ENCODE results near the gene ATP2B1.

Gene ATP2B1

DNA sequence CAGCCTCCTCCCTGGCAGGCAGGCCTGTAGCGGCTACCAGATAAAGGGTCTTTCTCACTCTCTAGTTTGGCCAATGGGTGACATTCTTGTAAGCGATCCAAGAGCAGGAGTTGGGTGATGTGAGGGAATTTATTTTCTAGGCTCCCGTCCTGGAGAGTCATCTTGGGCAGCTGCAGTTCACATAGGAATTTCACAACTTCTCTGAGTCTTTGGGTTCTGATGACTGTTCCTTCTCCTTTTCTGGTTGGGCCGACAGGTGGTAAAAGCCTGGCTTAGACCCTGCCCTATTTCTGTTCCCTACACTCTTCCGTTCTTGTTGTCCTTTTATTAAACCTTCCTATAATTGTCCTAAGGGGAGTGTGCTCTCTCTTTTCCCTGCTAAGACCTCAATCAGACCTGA lies 140.2 kb downstream of the ATP2B1 start:
- Mint-ChIP-seq H3K9me3 (no peaks in the 10 kb centered on the region), H3K4me1 (peaks cover 46% of the 10 kb centered on the region), H3K27me3 (ENCODE audit: low read depth) (no peaks in the 10 kb centered on the region), H3K27ac (no peak overlapping the region), H3K36me3 (ENCODE audit: low read depth) (no peaks in the 10 kb centered on the region), H3K4me3 (no peak overlapping the region)
- TF ChIP-seq, protein P1, sequence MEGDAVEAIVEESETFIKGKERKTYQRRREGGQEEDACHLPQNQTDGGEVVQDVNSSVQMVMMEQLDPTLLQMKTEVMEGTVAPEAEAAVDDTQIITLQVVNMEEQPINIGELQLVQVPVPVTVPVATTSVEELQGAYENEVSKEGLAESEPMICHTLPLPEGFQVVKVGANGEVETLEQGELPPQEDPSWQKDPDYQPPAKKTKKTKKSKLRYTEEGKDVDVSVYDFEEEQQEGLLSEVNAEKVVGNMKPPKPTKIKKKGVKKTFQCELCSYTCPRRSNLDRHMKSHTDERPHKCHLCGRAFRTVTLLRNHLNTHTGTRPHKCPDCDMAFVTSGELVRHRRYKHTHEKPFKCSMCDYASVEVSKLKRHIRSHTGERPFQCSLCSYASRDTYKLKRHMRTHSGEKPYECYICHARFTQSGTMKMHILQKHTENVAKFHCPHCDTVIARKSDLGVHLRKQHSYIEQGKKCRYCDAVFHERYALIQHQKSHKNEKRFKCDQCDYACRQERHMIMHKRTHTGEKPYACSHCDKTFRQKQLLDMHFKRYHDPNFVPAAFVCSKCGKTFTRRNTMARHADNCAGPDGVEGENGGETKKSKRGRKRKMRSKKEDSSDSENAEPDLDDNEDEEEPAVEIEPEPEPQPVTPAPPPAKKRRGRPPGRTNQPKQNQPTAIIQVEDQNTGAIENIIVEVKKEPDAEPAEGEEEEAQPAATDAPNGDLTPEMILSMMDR (IDR thresholded peaks at IDR 0.05; ENCODE audit: unreplicated experiment in 3 of 3), result no peak

DNA sequence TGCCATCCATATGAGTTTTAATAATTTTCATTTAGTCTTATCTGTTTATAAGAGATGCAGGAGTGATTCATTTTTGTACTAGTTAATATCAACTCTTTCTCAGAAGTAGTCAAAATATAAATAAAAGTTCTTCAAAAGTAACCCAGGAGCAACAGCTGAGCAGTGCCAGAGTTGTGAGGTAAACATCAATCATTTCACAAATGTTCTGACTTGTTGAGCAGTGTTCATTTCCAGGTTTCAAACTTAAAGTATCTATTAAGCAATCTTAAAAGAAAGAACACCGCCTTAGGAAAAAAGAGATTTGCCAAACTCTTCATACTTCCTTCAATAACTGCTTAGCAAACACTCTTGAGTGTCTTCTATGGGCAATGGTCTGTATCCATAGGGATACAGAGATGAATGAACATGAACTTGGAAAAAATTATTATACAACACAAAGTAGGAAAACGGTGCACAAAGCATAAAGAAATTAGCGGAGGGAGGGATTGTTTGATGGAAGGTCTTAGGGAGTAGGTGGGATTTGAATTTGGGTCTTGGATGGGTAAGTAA lies 140.9 kb downstream of the ATP2B1 start:
- Mint-ChIP-seq H3K27ac (no peak overlapping the region), H3K36me3 (ENCODE audit: low read depth) (no peaks in the 10 kb centered on the region), H3K27me3 (ENCODE audit: low read depth) (peaks cover 4% of the 10 kb centered on the region), H3K9me3 (no peaks in the 10 kb centered on the region), H3K4me1 (peaks cover 40% of the 10 kb centered on the region), H3K4me3 (no peak overlapping the region)
- TF ChIP-seq, protein P1 (IDR thresholded peaks at IDR 0.05; ENCODE audit: unreplicated experiment in 3 of 3), result no peak

DNA sequence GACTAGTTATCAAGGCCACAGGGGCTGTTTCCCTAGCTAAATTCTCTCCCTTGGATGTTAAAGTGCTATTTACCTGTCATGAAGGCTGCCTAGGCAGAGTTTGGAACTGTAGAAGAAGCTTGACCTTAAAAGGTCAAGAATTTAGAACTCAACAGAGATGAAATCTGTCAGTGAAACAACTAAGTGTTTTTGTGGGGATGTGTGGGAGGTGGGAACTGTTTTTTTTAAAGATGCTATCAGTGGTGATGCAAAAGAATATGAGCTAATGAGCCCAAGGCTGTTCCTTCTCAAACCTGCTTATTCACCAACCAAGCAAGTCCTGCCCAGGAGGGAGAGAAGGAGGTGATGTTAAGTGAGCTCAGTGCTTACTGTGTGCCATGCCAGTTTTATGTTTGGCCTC lies 142.0 kb downstream of the ATP2B1 start:
- TF ChIP-seq, protein P1 (IDR thresholded peaks at IDR 0.05; ENCODE audit: unreplicated experiment in 3 of 3), result no peak
- Mint-ChIP-seq H3K36me3 (ENCODE audit: low read depth) (no peaks in the 10 kb centered on the region), H3K4me1 (peaks cover 38% of the 10 kb centered on the region), H3K4me3 (no peak overlapping the region), H3K27ac (peak overlapping the region in 1 of 3 experiments; percentile 6), H3K9me3 (no peaks in the 10 kb centered on the region), H3K27me3 (ENCODE audit: low read depth) (peaks cover 4% of the 10 kb centered on the region)

DNA sequence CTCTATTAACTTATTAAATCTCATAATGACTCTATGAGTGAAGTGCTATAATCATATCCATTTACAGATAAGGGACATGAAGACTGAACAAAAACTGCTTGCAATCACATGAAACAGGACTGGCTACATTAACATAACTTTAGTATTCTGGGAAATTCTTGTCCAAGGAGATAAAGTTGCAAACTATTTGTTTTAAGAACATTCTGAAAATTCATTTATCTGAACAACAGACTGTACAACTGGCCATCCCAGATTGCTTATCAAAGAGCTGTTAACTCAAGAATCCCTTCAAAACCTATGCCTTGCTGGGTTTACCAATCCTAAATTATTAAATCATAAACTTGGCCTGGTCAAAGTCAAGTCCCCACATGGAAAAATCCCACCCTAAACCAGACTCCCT lies 143.6 kb downstream of the ATP2B1 start:
- H3K27ac Mint-ChIP-seq, result no peak overlapping the region
- peaks cover 33% of the 10 kb centered on the region for H3K4me1 Mint-ChIP-seq
- H3K4me3 Mint-ChIP-seq, result no peak overlapping the region
- TF ChIP-seq, protein P1 (IDR thresholded peaks at IDR 0.05; ENCODE audit: unreplicated experiment in 3 of 3), result no peak
- H3K27me3 Mint-ChIP-seq (ENCODE audit: low read depth), result peaks cover 4% of the 10 kb centered on the region
- no peaks in the 10 kb centered on the region for H3K9me3 Mint-ChIP-seq
- no peaks in the 10 kb centered on the region for H3K36me3 Mint-ChIP-seq (ENCODE audit: low read depth)

DNA sequence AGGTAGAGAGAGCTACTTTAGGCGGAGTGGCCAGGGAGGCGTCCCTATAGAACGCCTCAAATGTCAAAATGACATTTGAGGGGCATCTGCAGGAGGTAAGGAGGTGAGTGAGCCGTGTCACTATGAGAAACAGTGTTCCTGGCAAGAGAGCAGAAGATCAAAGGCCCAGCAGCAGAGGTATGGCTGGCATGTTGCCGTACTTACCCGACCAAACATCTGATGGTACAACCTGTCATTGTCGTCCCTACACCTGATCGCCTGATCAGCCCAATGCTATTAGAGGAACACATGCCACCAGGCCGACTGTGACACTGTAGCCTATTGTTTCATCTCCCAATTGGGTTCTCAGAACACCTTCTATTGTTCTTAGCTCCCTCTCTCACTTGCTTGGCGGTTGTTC lies 148.9 kb downstream of the ATP2B1 start:
- Mint-ChIP-seq H3K36me3 (ENCODE audit: low read depth) (no peaks in the 10 kb centered on the region), H3K27ac (no peak overlapping the region), H3K27me3 (ENCODE audit: low read depth) (peaks cover 4% of the 10 kb centered on the region), H3K9me3 (peaks cover 8% of the 10 kb centered on the region), H3K4me1 (peaks cover 5% of the 10 kb centered on the region), H3K4me3 (no peak overlapping the region)
- TF ChIP-seq, protein P1 (IDR thresholded peaks at IDR 0.05; ENCODE audit: unreplicated experiment in 3 of 3), result no peak

DNA sequence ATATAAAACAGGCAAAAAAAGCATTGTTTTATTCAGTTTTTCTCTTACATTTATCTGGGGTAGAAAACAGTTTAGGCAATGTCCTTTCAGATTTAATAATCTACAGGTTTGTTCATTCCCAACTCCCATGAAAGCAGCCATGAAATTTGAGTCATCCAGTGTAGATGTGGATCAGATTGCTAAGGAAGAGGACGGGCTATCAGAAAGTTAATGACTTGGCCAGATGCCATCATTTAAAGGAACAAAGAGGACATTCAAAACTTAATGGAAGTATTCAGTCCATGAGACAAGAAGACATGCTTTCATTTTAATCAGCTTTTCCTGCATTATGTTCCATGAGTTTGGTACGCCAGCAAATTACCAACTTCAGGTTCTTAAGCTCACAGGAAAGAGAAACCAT lies 151.7 kb downstream of the ATP2B1 start:
- TF ChIP-seq, protein P1 (IDR thresholded peaks at IDR 0.05; ENCODE audit: unreplicated experiment in 3 of 3), result no peak
- no peaks in the 10 kb centered on the region for H3K4me1 Mint-ChIP-seq
- H3K9me3 Mint-ChIP-seq, result peaks cover 13% of the 10 kb centered on the region
- no peak overlapping the region for H3K27ac Mint-ChIP-seq
- no peak overlapping the region for H3K4me3 Mint-ChIP-seq
- no peaks in the 10 kb centered on the region for H3K27me3 Mint-ChIP-seq (ENCODE audit: low read depth)
- H3K36me3 Mint-ChIP-seq (ENCODE audit: low read depth), result peaks cover 5% of the 10 kb centered on the region
